ENCODE data around the gene RHOV.

DNA sequence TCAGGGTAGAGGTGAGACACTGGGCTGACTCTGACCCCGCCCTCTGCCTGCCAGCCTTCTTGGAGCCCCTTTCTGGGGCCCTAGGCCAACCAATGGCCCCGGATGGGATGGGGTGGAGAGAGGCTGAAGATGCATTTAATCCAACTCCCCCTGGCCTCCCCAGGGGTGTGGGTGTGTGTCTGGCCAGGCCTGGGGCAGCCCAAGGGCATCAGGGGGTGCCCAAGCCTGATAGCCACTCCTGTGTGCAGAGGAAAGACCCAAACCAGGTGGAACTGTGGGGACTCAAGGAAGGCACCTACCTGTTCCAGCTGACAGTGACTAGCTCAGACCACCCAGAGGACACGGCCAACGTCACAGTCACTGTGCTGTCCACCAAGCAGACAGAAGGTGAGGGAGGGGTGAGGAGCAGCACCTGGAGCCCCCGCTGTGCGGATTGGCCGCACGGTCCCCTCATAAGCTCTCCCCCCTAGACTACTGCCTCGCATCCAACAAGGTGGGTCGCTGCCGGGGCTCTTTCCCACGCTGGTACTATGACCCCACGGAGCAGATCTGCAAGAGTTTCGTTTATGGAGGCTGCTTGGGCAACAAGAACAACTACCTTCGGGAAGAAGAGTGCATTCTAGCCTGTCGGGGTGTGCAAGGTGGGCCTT is 20.7 kb downstream of the RHOV start:
- TF ChIP-seq, protein P1, sequence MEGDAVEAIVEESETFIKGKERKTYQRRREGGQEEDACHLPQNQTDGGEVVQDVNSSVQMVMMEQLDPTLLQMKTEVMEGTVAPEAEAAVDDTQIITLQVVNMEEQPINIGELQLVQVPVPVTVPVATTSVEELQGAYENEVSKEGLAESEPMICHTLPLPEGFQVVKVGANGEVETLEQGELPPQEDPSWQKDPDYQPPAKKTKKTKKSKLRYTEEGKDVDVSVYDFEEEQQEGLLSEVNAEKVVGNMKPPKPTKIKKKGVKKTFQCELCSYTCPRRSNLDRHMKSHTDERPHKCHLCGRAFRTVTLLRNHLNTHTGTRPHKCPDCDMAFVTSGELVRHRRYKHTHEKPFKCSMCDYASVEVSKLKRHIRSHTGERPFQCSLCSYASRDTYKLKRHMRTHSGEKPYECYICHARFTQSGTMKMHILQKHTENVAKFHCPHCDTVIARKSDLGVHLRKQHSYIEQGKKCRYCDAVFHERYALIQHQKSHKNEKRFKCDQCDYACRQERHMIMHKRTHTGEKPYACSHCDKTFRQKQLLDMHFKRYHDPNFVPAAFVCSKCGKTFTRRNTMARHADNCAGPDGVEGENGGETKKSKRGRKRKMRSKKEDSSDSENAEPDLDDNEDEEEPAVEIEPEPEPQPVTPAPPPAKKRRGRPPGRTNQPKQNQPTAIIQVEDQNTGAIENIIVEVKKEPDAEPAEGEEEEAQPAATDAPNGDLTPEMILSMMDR (optimal IDR thresholded peaks at IDR 0.05 in 1 of 3, IDR thresholded peaks at IDR 0.05 in 1 of 3, conservative IDR thresholded peaks at IDR 0.05 in 1 of 3; ENCODE audit: extremely low read depth in 1 of 3, insufficient read depth in 2 of 3, low read length in 3 of 3): no peak
- TF ChIP-seq EZH2 (IDR thresholded peaks at IDR 0.05; ENCODE audit: low read length): no peak

All from keratinocyte (primary cell).